Loucy (cell line): Measurements from ENCODE around the gene DYNC1H1.

Source experiments
- H2AFZ ChIP-seq: fragments of 200-600 bp; sonication (generic); 2 replicates; pipeline ENCODE4 v1.6.0; 2016; ENCODE audit warnings: antibody characterized with exemption, mild to moderate bottlenecking, low read length, moderate library complexity
- H3F3A ChIP-seq: fragments of 200-600 bp; 2 replicates; pipeline ENCODE4 v1.6.0; 2016; ENCODE audit warnings: antibody characterized with exemption, low read depth, mild to moderate bottlenecking
- H3K27me3 ChIP-seq: fragments of 200-600 bp; sonication (generic); 2 replicates; pipeline ENCODE4 v1.6.1; 2014; ENCODE audit warnings: low read length, mild to moderate bottlenecking; ENCODE audit not compliant: insufficient read depth, poor library complexity, severe bottlenecking
- H3K36me3 ChIP-seq: fragments of 200-600 bp; sonication (generic); 2 replicates; pipeline ENCODE4 v1.6.1; 2016; ENCODE audit warnings: low read length; ENCODE audit not compliant: insufficient read depth
- H3K4me1 ChIP-seq: fragments of 200-600 bp; sonication (generic); 2 replicates; pipeline ENCODE4 v1.5.1; 2014; ENCODE audit warnings: low read length, mild to moderate bottlenecking; ENCODE audit not compliant: insufficient read depth, poor library complexity, severe bottlenecking
- H3K4me2 ChIP-seq: fragments of 200-600 bp; sonication (generic); 2 replicates; pipeline ENCODE4 v1.6.0; 2014; ENCODE audit warnings: antibody characterized with exemption, low read length, low read depth, mild to moderate bottlenecking; ENCODE audit not compliant: poor library complexity, severe bottlenecking
- H3K4me3 ChIP-seq: fragments of 200-600 bp; sonication (generic); 2 replicates; pipeline ENCODE4 v1.5.1; 2014; ENCODE audit warnings: low read length, mild to moderate bottlenecking, mixed read lengths; ENCODE audit not compliant: poor library complexity, severe bottlenecking
- H3K79me2 ChIP-seq: fragments of 200-600 bp; sonication (generic); 2 replicates; pipeline ENCODE4 v1.6.1; 2014; ENCODE audit warnings: low read length; ENCODE audit not compliant: insufficient read depth
- H3K9ac ChIP-seq: fragments of 200-600 bp; sonication (generic); 2 replicates; pipeline ENCODE4 v1.6.0; 2014; ENCODE audit warnings: mild to moderate bottlenecking, low read depth, low read length, moderate library complexity; ENCODE audit not compliant: poor library complexity, severe bottlenecking
- H3K9me2 ChIP-seq: fragments of 200-600 bp; sonication (generic); replicated peaks from 2 replicates; pipeline ENCODE4 v1.6.1; 2016; ENCODE audit warnings: low read depth, low read length, mixed read lengths
- H3K9me3 ChIP-seq: fragments of 200-600 bp; sonication (generic); 2 replicates; pipeline ENCODE4 v1.6.1; 2014; ENCODE audit warnings: mild to moderate bottlenecking, antibody characterized with exemption, low read length, low read depth; ENCODE audit not compliant: insufficient read depth
- H4K20me1 ChIP-seq: fragments of 200-600 bp; sonication (generic); 2 replicates; pipeline ENCODE4 v1.6.0; 2014; ENCODE audit warnings: antibody characterized with exemption, low read length, mild to moderate bottlenecking; ENCODE audit not compliant: insufficient read depth, poor library complexity, severe bottlenecking
- CTCF ChIP-seq: fragments of 200-600 bp; sonication (generic); conservative IDR thresholded peaks from 2 replicates; pipeline ENCODE4 v1.5.1; 2014; ENCODE audit warnings: mild to moderate bottlenecking, antibody characterized with exemption, low read length
- EZH2phosphoT487 ChIP-seq: fragments of 200-600 bp; IDR thresholded peaks from 2 replicates; pipeline ENCODE4 v1.6.1; 2018; ENCODE audit warnings: antibody characterized with exemption, mild to moderate bottlenecking, moderate library complexity, borderline replicate concordance

Gene DYNC1H1

GRCh38 chr14:101960225-101960624 lies 4.1 kb upstream of the DYNC1H1 start:
- no peaks in the 10 kb centered on the region for H3K9me2 ChIP-seq
- peaks cover 8% of the 10 kb centered on the region for H3K4me1 ChIP-seq
- peaks cover 4% of the 10 kb centered on the region for H4K20me1 ChIP-seq
- H3K9ac ChIP-seq, result no peak overlapping the region
- peaks cover 4% of the 10 kb centered on the region for H3K27me3 ChIP-seq
- H3K9me3 ChIP-seq, result no peaks in the 10 kb centered on the region
- no peak overlapping the region for H3K4me3 ChIP-seq
- no peaks in the 10 kb centered on the region for H3F3A ChIP-seq
- TF ChIP-seq CTCF (peak; percentile 49), EZH2phosphoT487 (no peak)
- no peaks in the 10 kb centered on the region for H3K36me3 ChIP-seq
- peaks cover 8% of the 10 kb centered on the region for H3K79me2 ChIP-seq
- peak overlapping the region; percentile 59; the same call in 1 of the 2 replicates for H2AFZ ChIP-seq
- no peak overlapping the region for H3K4me2 ChIP-seq

- peaks cover 13% of the 10 kb centered on the region for H4K20me1 ChIP-seq
- H3K9me3 ChIP-seq, result no peaks in the 10 kb centered on the region
- H3K79me2 ChIP-seq, result peaks cover 18% of the 10 kb centered on the region
- H3F3A ChIP-seq, result no peaks in the 10 kb centered on the region
- peak overlapping the region; percentile 18 for H3K9ac ChIP-seq
- peak; percentile 81 for TF ChIP-seq CTCF
- no peak for TF ChIP-seq EZH2phosphoT487
- H3K4me2 ChIP-seq, result no peak overlapping the region
- H2AFZ ChIP-seq, result peak overlapping the region; percentile 81
- peaks cover 4% of the 10 kb centered on the region for H3K27me3 ChIP-seq
- peaks cover 11% of the 10 kb centered on the region for H3K4me1 ChIP-seq
- H3K9me2 ChIP-seq, result no peaks in the 10 kb centered on the region
- H3K36me3 ChIP-seq, result no peaks in the 10 kb centered on the region
- no peak overlapping the region for H3K4me3 ChIP-seq
These were observed 3.2 kb upstream of the DYNC1H1 start for GRCh38 chr14:101961011-101961721.

GRCh38 chr14:101961746-101962502 lies 2.4 kb upstream of the DYNC1H1 start:
- Histone ChIP-seq H3K79me2 (peaks cover 25% of the 10 kb centered on the region), H3F3A (no peaks in the 10 kb centered on the region), H3K9me3 (no peaks in the 10 kb centered on the region), H3K27me3 (peaks cover 4% of the 10 kb centered on the region), H3K4me2 (no peak overlapping the region), H3K4me1 (peaks cover 19% of the 10 kb centered on the region), H3K9me2 (no peaks in the 10 kb centered on the region), H3K4me3 (no peak overlapping the region), H4K20me1 (peaks cover 21% of the 10 kb centered on the region), H2AFZ (no peak overlapping the region), H3K36me3 (no peaks in the 10 kb centered on the region), H3K9ac (no peak overlapping the region)
- TF ChIP-seq EZH2phosphoT487 (no peak), CTCF (no peak)
